Sigmoid colon (tissue), 7 donors: ENCODE measurements around the gene RFWD3. TPM values are rescaled to one million over a fixed set of nuclear protein-coding genes. Genes with fewer than 3 reads are reported as not detected.
A peak's percentile ranks its signal among the peaks of the same experiment; 100 is the strongest.

Experiments used
- DNase-seq: peaks from one replicate; pipeline ENCODE4 v3.0.0-alpha.2; 2019
- H3K27ac ChIP-seq, 4 donors: fragments of 200-600 bp; sonication (generic); one replicate each; pipeline ENCODE4 v1.5.1; 2016 to 2019; ENCODE audit warnings: mild to moderate bottlenecking in 1 of 4
- H3K27me3 ChIP-seq, 3 donors: fragments of 200-600 bp; sonication (generic); one replicate each; pipeline ENCODE4 v1.5.1; 2019; ENCODE audit warnings: mild to moderate bottlenecking in 1 of 3
- H3K36me3 ChIP-seq, 4 donors: fragments of 200-600 bp; sonication (generic); one replicate each; pipeline ENCODE4 v1.5.1; 2016 to 2019
- H3K4me1 ChIP-seq, 4 donors: fragments of 200-600 bp; sonication (generic); one replicate each; pipeline ENCODE4 v1.5.1; 2017 to 2019
- H3K4me3 ChIP-seq, 4 donors: fragments of 200-600 bp; sonication (generic); one replicate each; pipeline ENCODE4 v1.5.1; 2017 to 2019; ENCODE audit warnings: mild to moderate bottlenecking in 2 of 4, moderate library complexity in 1 of 4
- H3K9me3 ChIP-seq, 4 donors: fragments of 200-600 bp in 3 of 4; sonication (generic) in 3 of 4; one replicate each; pipeline versions ENCODE4 v1.5.1 to v1.6.1; 2013 to 2019
- EP300 ChIP-seq, 4 donors: sonication (generic); formaldehyde crosslinking; IDR thresholded peaks; one replicate each; pipeline ENCODE4 v1.6.1; 2017; ENCODE audit warnings: antibody characterized with exemption in 4 of 4
- POLR2A ChIP-seq, 2 donors: fragments of 450-650 bp; IDR thresholded peaks; one replicate each; pipeline ENCODE4 v1.6.1; 2016; ENCODE audit warnings: antibody characterized with exemption in 2 of 2, mild to moderate bottlenecking in 2 of 2, moderate library complexity in 2 of 2
- POLR2AphosphoS5 ChIP-seq, 4 donors: sonication (generic); formaldehyde crosslinking; IDR thresholded peaks; one replicate each; pipeline ENCODE4 v1.6.1; 2017; ENCODE audit warnings: antibody characterized with exemption in 4 of 4
- WGBS, 2 donors: extraction: QIAGEN DNeasy Blood & Tissue Kit; methylation state at CpG; one replicate each; pipeline ENCODE4 v1.1.7; 2013; 5-methylcytosine and 5-hydroxymethylcytosine counted together
- intact Hi-C: fragments of 100-400 bp; cut with DNase I; formaldehyde crosslinking; loops from one replicate; pipeline ENCODE4 v1.15.1; 2023
- polyA plus RNA-seq, 3 donors: library from polyadenylated mRNA; stranded (reverse); fragments of 200-250 nt; gene quantifications; one replicate each; pipeline ENCODE4 v1.2.3, GENCODE V29; 2013
- total RNA-seq, 4 donors: library from RNA; depleted of rRNA; stranded (reverse); fragments of >200 nt; gene quantifications; one replicate each; pipeline ENCODE4 v1.1.0, GENCODE V29; 2016
- TF ChIP-seq, protein P1 (sequence below), 4 experiments: fragments of 450-650 bp in 3 of 4; fragments of 200-600 bp in 1 of 4; IDR thresholded peaks; one replicate each; pipeline ENCODE4 v1.5.1; 2016 to 2019; ENCODE audit warnings: antibody characterized with exemption in 4 of 4, mild to moderate bottlenecking in 3 of 4, moderate library complexity in 2 of 4
- donor health status: healthy with polysubstance abuse.
- donor health status: Bipolar disorder and iron deficiency.
- donor health status: healthy.

The RFWD3 gene
- total and polyA plus RNA-seq, 7 donors: 4.2 to 14.9 (median 9.7) TPM

- Histone ChIP-seq H3K27me3 (no peaks in the 10 kb centered on the region), H3K9me3 (no peaks in the 10 kb centered on the region), H3K36me3 (no peaks in the 10 kb centered on the region), H3K4me3 (no peak overlapping the region), H3K27ac (peak overlapping the region in 1 of 4 donors; percentile 15), H3K4me1 (peaks cover 0 to 36% (median 33%) of the 10 kb centered on the region in 4 donors)
- intact Hi-C loops: loop anchor here (10.0 kb wide), 1 partner anchor 511 kb away; the partner anchor contains the start of gene LDHD
- no peak for TF ChIP-seq EP300 (IDR thresholded peaks at IDR 0.05)
- TF ChIP-seq POLR2AphosphoS5 (IDR thresholded peaks at IDR 0.05): no peak
- TF ChIP-seq POLR2A (IDR thresholded peaks at IDR 0.05): no peak
- TF ChIP-seq, protein P1, sequence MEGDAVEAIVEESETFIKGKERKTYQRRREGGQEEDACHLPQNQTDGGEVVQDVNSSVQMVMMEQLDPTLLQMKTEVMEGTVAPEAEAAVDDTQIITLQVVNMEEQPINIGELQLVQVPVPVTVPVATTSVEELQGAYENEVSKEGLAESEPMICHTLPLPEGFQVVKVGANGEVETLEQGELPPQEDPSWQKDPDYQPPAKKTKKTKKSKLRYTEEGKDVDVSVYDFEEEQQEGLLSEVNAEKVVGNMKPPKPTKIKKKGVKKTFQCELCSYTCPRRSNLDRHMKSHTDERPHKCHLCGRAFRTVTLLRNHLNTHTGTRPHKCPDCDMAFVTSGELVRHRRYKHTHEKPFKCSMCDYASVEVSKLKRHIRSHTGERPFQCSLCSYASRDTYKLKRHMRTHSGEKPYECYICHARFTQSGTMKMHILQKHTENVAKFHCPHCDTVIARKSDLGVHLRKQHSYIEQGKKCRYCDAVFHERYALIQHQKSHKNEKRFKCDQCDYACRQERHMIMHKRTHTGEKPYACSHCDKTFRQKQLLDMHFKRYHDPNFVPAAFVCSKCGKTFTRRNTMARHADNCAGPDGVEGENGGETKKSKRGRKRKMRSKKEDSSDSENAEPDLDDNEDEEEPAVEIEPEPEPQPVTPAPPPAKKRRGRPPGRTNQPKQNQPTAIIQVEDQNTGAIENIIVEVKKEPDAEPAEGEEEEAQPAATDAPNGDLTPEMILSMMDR (IDR thresholded peaks at IDR 0.05): no peak
- WGBS, 2 donors: 65 to 68% methylated on average over 4 of the region's 4 CpGs
- DNase-seq: peak; percentile 27
These were observed 62.8 kb downstream of the RFWD3 start for GRCh38 chr16:74603848-74604247.

DNA sequence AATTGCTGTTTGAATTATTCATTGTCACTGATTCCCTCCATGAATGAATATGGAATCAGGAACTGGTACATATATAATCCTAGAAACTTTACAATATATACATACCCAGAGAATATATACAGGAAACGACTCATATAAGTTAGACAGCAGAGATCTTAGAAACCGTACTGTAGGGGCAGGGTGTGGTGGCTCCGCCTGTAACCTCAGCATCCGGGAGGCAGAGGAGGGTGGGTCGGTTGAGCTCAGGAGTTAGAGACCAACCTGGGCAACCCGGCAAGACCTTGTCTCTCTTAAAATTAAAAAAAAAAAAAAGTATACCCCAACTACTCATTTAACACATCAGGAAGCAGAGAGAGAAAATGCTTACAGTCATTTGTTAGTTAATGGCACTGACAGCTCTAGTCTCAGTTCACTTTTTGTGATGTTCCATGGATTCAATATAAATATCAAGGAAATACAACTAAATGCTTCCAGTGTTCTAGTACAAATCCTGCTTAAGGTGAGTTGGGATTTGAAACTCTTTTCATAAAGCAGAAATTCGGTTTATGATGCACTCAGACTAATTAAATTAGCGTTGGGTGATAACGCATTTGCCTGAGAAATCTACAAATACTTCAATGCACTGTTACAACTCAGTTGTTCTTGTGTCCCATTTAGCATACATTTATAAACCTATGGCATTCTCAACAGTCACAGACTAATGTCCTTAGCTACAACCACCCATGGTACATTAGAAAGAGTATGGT is 65.4 kb downstream of the RFWD3 start:
- TF ChIP-seq POLR2AphosphoS5 (IDR thresholded peaks at IDR 0.05): no peak
- no peak for TF ChIP-seq POLR2A (IDR thresholded peaks at IDR 0.05)
- no peak for TF ChIP-seq EP300 (IDR thresholded peaks at IDR 0.05)
- TF ChIP-seq, protein P1 (IDR thresholded peaks at IDR 0.05): no peak
- 23 to 32% methylated on average over 9 of the region's 9 CpGs for WGBS, 2 donors
- intact Hi-C loops: loop anchor here (10.0 kb wide), 1 partner anchor 514 kb away; the partner anchor contains the start of gene LDHD
- Histone ChIP-seq H3K36me3 (no peaks in the 10 kb centered on the region), H3K4me3 (no peak overlapping the region), H3K27ac (no peak overlapping the region), H3K4me1 (peaks cover 0 to 27% (median 26%) of the 10 kb centered on the region in 4 donors), H3K9me3 (no peaks in the 10 kb centered on the region), H3K27me3 (no peaks in the 10 kb centered on the region)
- DNase-seq: no peak

DNA sequence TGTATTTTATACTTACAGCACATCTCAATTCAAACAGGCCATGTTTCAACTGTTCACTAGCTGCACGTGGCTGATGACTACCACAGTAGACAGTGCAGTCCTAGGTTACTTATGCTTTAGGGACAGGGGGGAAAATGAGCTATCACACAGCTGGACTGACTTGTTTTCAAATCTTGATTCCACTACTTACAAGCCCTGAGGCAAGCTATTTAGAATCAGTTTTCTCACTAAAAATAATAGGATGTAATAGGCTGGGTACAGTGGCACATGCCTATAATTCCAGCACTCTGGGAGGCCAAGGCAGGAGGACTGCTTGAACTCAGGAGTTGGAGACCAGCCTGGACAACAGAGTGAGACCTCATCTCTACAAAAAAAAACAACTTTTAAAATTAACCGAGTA is 70.1 kb downstream of the RFWD3 start:
- DNase-seq: no peak
- no peak overlapping the region for H3K4me3 ChIP-seq
- WGBS, 2 donors: 90 to 94% methylated on average over 2 of the region's 2 CpGs
- no peaks in the 10 kb centered on the region for H3K9me3 ChIP-seq
- TF ChIP-seq, protein P1 (IDR thresholded peaks at IDR 0.05): no peak
- TF ChIP-seq POLR2AphosphoS5 (IDR thresholded peaks at IDR 0.05): no peak
- TF ChIP-seq POLR2A (IDR thresholded peaks at IDR 0.05): no peak
- no peak for TF ChIP-seq EP300 (IDR thresholded peaks at IDR 0.05)
- intact Hi-C loops: no loop called here
- peaks cover 0 to 32% (median 29%) of the 10 kb centered on the region in 4 donors for H3K4me1 ChIP-seq
- H3K36me3 ChIP-seq: no peaks in the 10 kb centered on the region
- no peak overlapping the region for H3K27ac ChIP-seq
- no peaks in the 10 kb centered on the region for H3K27me3 ChIP-seq

DNA sequence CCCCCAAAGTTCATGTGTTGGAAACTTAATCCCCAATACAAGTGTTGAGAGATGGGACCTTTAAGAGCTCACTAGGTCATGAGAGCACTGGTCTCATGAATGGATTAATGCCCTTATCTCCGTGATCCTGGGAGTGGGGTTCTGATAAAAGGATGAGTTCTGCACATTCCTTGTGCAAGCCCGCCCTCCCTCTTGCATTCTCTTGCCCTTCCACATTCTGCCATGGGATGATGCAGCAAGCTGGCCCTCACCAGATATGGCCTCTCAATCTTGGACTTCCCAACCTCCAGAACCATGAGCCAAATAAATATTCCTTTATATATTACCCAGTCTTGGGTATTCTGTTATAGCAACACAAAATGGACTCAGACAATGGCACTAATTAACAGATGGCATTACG is 73.8 kb downstream of the RFWD3 start:
- WGBS, 2 donors: 97% methylated on average over 3 of the region's 3 CpGs
- TF ChIP-seq EP300 (IDR thresholded peaks at IDR 0.05) (no peak), POLR2AphosphoS5 (IDR thresholded peaks at IDR 0.05) (no peak), POLR2A (IDR thresholded peaks at IDR 0.05) (no peak)
- TF ChIP-seq, protein P1 (IDR thresholded peaks at IDR 0.05): no peak
- no peaks in the 10 kb centered on the region for H3K36me3 ChIP-seq
- peaks cover 0 to 41% (median 35%) of the 10 kb centered on the region in 4 donors for H3K4me1 ChIP-seq
- H3K27ac ChIP-seq: no peak overlapping the region
- DNase-seq: no peak
- no peak overlapping the region for H3K4me3 ChIP-seq
- H3K27me3 ChIP-seq: no peaks in the 10 kb centered on the region
- intact Hi-C loops: no loop called here
- no peaks in the 10 kb centered on the region for H3K9me3 ChIP-seq
